Thoracic aorta (tissue), 2 donors: Measurements from ENCODE around the gene ANXA2R. TPM values are rescaled to one million over a fixed set of nuclear protein-coding genes. Genes with fewer than 3 reads are reported as not detected.

ENCODE experiments used
- ATAC-seq: fragments of 150-250 bp; one replicate; pipeline ENCODE4 v1.8.0; 2017; ENCODE audit warnings: low read depth; ENCODE audit not compliant: insufficient number of reproducible peaks, low FRiP score
- DNase-seq: peaks from one replicate; pipeline ENCODE4 v3.0.0-alpha.2; 2020; ENCODE audit warnings: low spot score
- H3K27ac ChIP-seq, 2 donors: fragments of 200-600 bp; sonication (generic); 1 replicate in 1 of 2; 2 replicates in 1 of 2; pipeline ENCODE4 v1.5.1; 2016; ENCODE audit warnings: mild to moderate bottlenecking in 2 of 2, moderate library complexity in 2 of 2
- H3K27me3 ChIP-seq: fragments of 200-600 bp; sonication (generic); replicated peaks from 2 replicates; pipeline ENCODE4 v1.6.0; 2016; ENCODE audit warnings: mild to moderate bottlenecking; ENCODE audit not compliant: insufficient read depth
- H3K36me3 ChIP-seq: fragments of 200-600 bp; sonication (generic); one replicate; pipeline ENCODE4 v1.5.1; 2016
- H3K4me1 ChIP-seq, 2 donors: fragments of 200-600 bp; sonication (generic); 1 replicate in 1 of 2; 2 replicates in 1 of 2; pipeline versions ENCODE4 v1.5.1 to v1.6.0; 2016; ENCODE audit warnings: low read depth in 2 of 2, mild to moderate bottlenecking in 1 of 2; ENCODE audit not compliant: control insufficient read depth in 1 of 2
- H3K4me3 ChIP-seq: fragments of 200-600 bp; sonication (generic); 2 replicates; pipeline ENCODE4 v1.5.1; 2016; ENCODE audit warnings: mild to moderate bottlenecking
- H3K9me3 ChIP-seq: fragments of 200-600 bp; sonication (generic); 2 replicates; pipeline ENCODE4 v1.5.1; 2016
- total RNA-seq, 2 donors: library from RNA; depleted of rRNA; stranded (reverse); fragments of >200 nt; gene quantifications; one replicate each; pipeline versions ENCODE4 v1.1.0 to v1.2.3, GENCODE V29; 2016
- TF ChIP-seq, protein P1 (sequence below): fragments of 200-600 bp; sonication (generic); IDR thresholded peaks from one replicate; pipeline ENCODE4 v1.5.1; 2019; ENCODE audit warnings: antibody characterized with exemption

The ANXA2R gene
- total RNA-seq, 2 donors from 2014 or later = 3.2 to 5.3 TPM

DNA sequence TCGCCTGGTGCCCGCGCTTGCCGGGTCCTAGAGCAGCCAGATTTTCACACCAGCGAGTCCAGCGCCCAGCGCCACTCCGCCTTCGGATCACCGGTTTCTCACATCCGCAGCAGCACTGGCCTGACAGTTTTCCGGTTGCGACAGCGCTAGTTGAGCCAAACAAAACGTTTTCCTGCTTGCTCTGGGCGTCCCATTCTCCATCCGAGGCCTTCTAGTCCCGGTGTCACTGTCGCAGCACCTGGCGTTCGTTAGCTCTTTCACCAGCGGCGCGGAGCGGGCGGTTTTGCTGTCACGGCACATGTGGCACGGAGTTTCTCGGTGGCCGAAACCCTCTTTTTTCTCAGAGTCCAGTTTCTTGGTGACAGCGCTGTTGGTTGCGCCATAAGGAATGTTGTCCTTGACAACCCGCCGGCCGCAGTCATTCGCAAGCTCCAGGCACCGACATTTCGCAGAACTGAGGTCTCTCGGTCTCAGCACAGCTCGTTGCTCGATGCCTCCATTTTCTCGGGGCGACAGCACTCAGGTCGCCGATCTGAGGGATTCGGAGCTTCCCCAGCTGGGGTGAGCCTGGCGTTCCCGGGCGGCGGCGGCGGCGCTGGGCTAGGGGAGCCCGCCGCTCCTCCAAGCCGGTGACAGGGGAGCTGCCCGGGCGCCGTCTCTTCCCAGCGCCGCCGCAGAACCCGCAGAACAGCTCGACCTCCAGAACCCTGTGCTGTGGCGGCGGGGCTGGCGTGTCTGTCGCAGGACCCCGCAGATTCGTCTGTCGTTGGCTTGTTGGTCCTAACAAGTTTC is 47.8 kb downstream of the ANXA2R start:
- H3K27ac ChIP-seq = peak overlapping the region; percentile 87 to 89
- H3K27me3 ChIP-seq = peaks cover 5% of the 10 kb centered on the region
- DNase-seq = no peak
- H3K9me3 ChIP-seq = no peaks in the 10 kb centered on the region
- peaks cover 0 to 24% of the 10 kb centered on the region in 2 donors for H3K4me1 ChIP-seq
- peak; percentile 57 for ATAC-seq
- H3K36me3 ChIP-seq = no peaks in the 10 kb centered on the region
- TF ChIP-seq, protein P1, sequence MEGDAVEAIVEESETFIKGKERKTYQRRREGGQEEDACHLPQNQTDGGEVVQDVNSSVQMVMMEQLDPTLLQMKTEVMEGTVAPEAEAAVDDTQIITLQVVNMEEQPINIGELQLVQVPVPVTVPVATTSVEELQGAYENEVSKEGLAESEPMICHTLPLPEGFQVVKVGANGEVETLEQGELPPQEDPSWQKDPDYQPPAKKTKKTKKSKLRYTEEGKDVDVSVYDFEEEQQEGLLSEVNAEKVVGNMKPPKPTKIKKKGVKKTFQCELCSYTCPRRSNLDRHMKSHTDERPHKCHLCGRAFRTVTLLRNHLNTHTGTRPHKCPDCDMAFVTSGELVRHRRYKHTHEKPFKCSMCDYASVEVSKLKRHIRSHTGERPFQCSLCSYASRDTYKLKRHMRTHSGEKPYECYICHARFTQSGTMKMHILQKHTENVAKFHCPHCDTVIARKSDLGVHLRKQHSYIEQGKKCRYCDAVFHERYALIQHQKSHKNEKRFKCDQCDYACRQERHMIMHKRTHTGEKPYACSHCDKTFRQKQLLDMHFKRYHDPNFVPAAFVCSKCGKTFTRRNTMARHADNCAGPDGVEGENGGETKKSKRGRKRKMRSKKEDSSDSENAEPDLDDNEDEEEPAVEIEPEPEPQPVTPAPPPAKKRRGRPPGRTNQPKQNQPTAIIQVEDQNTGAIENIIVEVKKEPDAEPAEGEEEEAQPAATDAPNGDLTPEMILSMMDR = no peak
- H3K4me3 ChIP-seq = peak overlapping the region; percentile 82

DNA sequence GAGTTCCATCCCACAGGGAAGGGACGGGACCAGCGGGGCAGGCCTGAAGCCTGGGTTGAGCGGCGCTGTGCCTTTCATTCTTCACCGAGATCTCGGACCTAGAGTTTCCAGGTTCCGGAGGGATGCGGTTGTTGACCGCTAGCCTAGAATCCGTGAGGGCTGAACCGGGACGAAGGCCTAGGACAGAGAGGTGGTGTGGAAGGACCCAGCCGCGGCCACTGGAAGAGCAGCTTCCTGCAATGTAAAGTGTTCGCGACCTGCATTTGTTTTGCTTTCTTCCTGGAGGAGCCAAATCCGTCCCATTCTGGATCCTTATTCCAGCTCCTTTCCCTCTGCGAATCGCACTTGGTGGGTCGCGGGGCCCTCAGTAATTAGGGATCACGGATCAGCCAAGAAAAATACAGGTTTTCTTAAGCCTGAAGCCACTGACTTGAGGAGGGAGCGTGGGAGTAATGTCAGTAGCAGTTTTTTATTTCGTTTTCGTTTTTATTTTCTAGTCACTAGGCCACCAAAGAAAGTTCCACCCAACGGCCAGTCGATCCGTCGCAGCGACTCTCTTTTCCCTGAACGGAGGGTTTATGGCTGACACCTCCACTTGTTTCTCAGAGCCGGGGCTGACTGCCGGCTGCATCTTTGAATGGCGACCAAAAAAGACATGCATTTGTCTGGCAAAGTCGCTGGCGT is 48.6 kb downstream of the ANXA2R start:
- Histone ChIP-seq H3K27ac (peak overlapping the region; percentile 87 to 89), H3K9me3 (no peaks in the 10 kb centered on the region), H3K4me3 (peak overlapping the region; percentile 82), H3K4me1 (peaks cover 0 to 24% of the 10 kb centered on the region in 2 donors), H3K36me3 (no peaks in the 10 kb centered on the region), H3K27me3 (peaks cover 5% of the 10 kb centered on the region)
- no peak for ATAC-seq
- TF ChIP-seq, protein P1 = no peak
- DNase-seq = no peak

DNA sequence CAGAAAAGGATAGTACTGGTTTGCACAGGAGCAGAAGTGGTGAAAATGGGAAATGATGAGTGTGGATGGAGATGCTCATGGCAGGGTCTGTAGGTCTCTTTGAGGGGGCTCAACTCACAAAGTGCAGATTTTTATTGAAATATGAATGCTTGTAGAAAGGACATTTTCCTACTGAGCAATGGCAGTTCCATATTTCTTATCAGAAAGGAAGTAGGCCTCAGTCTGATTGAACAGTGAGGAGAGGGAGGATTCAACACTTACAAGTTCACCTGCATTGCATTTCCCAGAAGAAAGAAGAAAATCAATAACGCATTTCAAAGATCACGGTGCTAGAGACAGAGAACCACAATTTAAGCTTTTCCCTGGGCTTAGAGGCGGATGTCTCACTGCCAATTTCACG is 49.2 kb downstream of the ANXA2R start:
- Histone ChIP-seq H3K27ac (peak overlapping the region in 1 of 2 donors; percentile 87), H3K36me3 (no peaks in the 10 kb centered on the region), H3K4me3 (peak overlapping the region; percentile 82), H3K4me1 (peaks cover 0 to 24% of the 10 kb centered on the region in 2 donors), H3K9me3 (no peaks in the 10 kb centered on the region), H3K27me3 (peaks cover 5% of the 10 kb centered on the region)
- ATAC-seq (no peak), DNase-seq (no peak)
- TF ChIP-seq, protein P1 = no peak

Other genes starting within 250 kb of the ANXA2R start
- gene SELENOP, start 228.4 kb downstream of the ANXA2R start, total RNA-seq = 100 to 1,000 TPM; 302 to 392 TPM
- 10 to 100 TPM; 22.5 to 35.4 TPM for gene ZNF131, start 80.6 kb upstream of the ANXA2R start, total RNA-seq
- under 1 TPM in 1 of 2 donors, not detected in 1; 0.85 TPM for gene NIM1K, start 151.9 kb upstream of the ANXA2R start, total RNA-seq